ENCODE data around the gene ZNF611.
A peak's percentile ranks its signal among the peaks of the same experiment; 100 is the strongest.
"Not testable (repeated sequence)": the region's sequence is repeated elsewhere in the genome, so short reads cannot be mapped to it uniquely, and the experiment has no call there.

ZNF611 gene

GRCh38 chr19:52694921-52695320, 39.9 kb downstream of the ZNF611 start:
- Histone ChIP-seq H3K36me3 (no peaks in the 10 kb centered on the region), H3K9me3 (peaks cover 23% of the 10 kb centered on the region), H4K20me1 (no peaks in the 10 kb centered on the region), H3K27ac (no peak overlapping the region), H3K9ac (no peak overlapping the region), H3K27me3 (no peaks in the 10 kb centered on the region), H3K4me2 (no peak overlapping the region), H3K4me1 (peaks cover 12% of the 10 kb centered on the region), H3K4me3 (no peak overlapping the region)
- TF ChIP-seq Cebpa-rat (IDR thresholded peaks at IDR 0.05): no peak

- not testable (repeated sequence) for H4K20me1 ChIP-seq, H3K36me3 ChIP-seq, H3K9ac ChIP-seq, H3K27me3 ChIP-seq, H3K4me2 ChIP-seq, H3K4me3 ChIP-seq, H3K27ac ChIP-seq
- peaks cover 12% of the 10 kb centered on the region for H3K4me1 ChIP-seq
- H3K9me3 ChIP-seq: peaks cover 23% of the 10 kb centered on the region
These were observed 40.6 kb downstream of the ZNF611 start for GRCh38 chr19:52694281-52694680.

- Histone ChIP-seq H3K9ac (no peak overlapping the region), H3K4me2 (no peak overlapping the region)
- TF ChIP-seq Cebpa-rat (IDR thresholded peaks at IDR 0.05): no peak
These were observed 42.3 kb downstream of the ZNF611 start for GRCh38 chr19:52692431-52693008.

GRCh38 chr19:52691737-52692136, 43.1 kb downstream of the ZNF611 start:
- H3K27ac ChIP-seq: no peak overlapping the region
- peak overlapping the region; percentile 98 for H3K4me2 ChIP-seq
- peaks cover 6% of the 10 kb centered on the region; the same call in 1 of the 2 replicates for H3K36me3 ChIP-seq
- no peaks in the 10 kb centered on the region for H4K20me1 ChIP-seq
- H3K9ac ChIP-seq: no peak overlapping the region
- peaks cover 23% of the 10 kb centered on the region for H3K9me3 ChIP-seq
- no peak for TF ChIP-seq Cebpa-rat (IDR thresholded peaks at IDR 0.05)
- no peaks in the 10 kb centered on the region for H3K27me3 ChIP-seq
- H3K4me1 ChIP-seq: peaks cover 25% of the 10 kb centered on the region
- no peak overlapping the region for H3K4me3 ChIP-seq

More at GRCh38 chr19:52692431-52693008, 42.3 kb downstream of the ZNF611 start:
- H3K27ac ChIP-seq: no peak overlapping the region
- peaks cover 23% of the 10 kb centered on the region for H3K9me3 ChIP-seq
- peaks cover 6% of the 10 kb centered on the region; the same call in 1 of the 2 replicates for H3K36me3 ChIP-seq
- peaks cover 25% of the 10 kb centered on the region for H3K4me1 ChIP-seq
- no peak overlapping the region for H3K4me3 ChIP-seq
- no peaks in the 10 kb centered on the region for H3K27me3 ChIP-seq
- no peaks in the 10 kb centered on the region for H4K20me1 ChIP-seq

GRCh38 chr19:52691215-52691610, 43.6 kb downstream of the ZNF611 start:
- peaks cover 25% of the 10 kb centered on the region for H3K4me1 ChIP-seq
- H3K4me3 ChIP-seq: peak overlapping the region; percentile 76
- H3K9me3 ChIP-seq: peaks cover 23% of the 10 kb centered on the region
- no peaks in the 10 kb centered on the region for H3K27me3 ChIP-seq
- H3K36me3 ChIP-seq: peaks cover 6% of the 10 kb centered on the region; the same call in 1 of the 2 replicates
- TF ChIP-seq Cebpa-rat (IDR thresholded peaks at IDR 0.05): no peak
- peak overlapping the region; percentile 89 for H3K9ac ChIP-seq
- H4K20me1 ChIP-seq: no peaks in the 10 kb centered on the region
- peak overlapping the region; percentile 98 for H3K4me2 ChIP-seq
- peak overlapping the region; percentile 82 for H3K27ac ChIP-seq

- Histone ChIP-seq H3K9me3 (peaks cover 23% of the 10 kb centered on the region), H3K27ac (peak overlapping the region; percentile 91), H3K4me1 (peaks cover 25% of the 10 kb centered on the region), H3K4me2 (peak overlapping the region; percentile 98), H4K20me1 (no peaks in the 10 kb centered on the region), H3K36me3 (peaks cover 8% of the 10 kb centered on the region), H3K27me3 (no peaks in the 10 kb centered on the region), H3K9ac (peak overlapping the region; percentile 89), H3K4me3 (peak overlapping the region; percentile 76)
- TF ChIP-seq Cebpa-rat (IDR thresholded peaks at IDR 0.05): no peak
These were observed 44.3 kb downstream of the ZNF611 start for GRCh38 chr19:52690369-52691214.

- peaks cover 19% of the 10 kb centered on the region; the same call in 1 of the 2 replicates for H3K9me3 ChIP-seq
- H3K36me3 ChIP-seq: peaks cover 15% of the 10 kb centered on the region
- peak overlapping the region; percentile 91 for H3K27ac ChIP-seq
- H3K9ac ChIP-seq: peak overlapping the region; percentile 89
- H4K20me1 ChIP-seq: no peaks in the 10 kb centered on the region
- TF ChIP-seq Cebpa-rat (IDR thresholded peaks at IDR 0.05): no peak
- H3K4me1 ChIP-seq: peaks cover 25% of the 10 kb centered on the region
- H3K4me3 ChIP-seq: peak overlapping the region; percentile 76
- H3K27me3 ChIP-seq: no peaks in the 10 kb centered on the region
- peak overlapping the region; percentile 98 for H3K4me2 ChIP-seq
These were observed 44.9 kb downstream of the ZNF611 start for GRCh38 chr19:52689843-52690368.

- not testable (repeated sequence) for H4K20me1 ChIP-seq, H3K27me3 ChIP-seq
- Histone ChIP-seq H3K9me3 (peaks cover 17% of the 10 kb centered on the region; the same call in 1 of the 2 replicates), H3K4me3 (peak overlapping the region; percentile 76), H3K4me1 (peaks cover 25% of the 10 kb centered on the region), H3K9ac (peak overlapping the region; percentile 89), H3K4me2 (peak overlapping the region; percentile 98), H3K36me3 (peaks cover 23% of the 10 kb centered on the region), H3K27ac (peak overlapping the region; percentile 91)
These were observed 45.7 kb downstream of the ZNF611 start for GRCh38 chr19:52688925-52689796.

- no peaks in the 10 kb centered on the region for H3K27me3 ChIP-seq
- peaks cover 31% of the 10 kb centered on the region for H3K36me3 ChIP-seq
- H3K27ac ChIP-seq: no peak overlapping the region
- peaks cover 17% of the 10 kb centered on the region for H3K9me3 ChIP-seq
- peak overlapping the region; percentile 98 for H3K4me2 ChIP-seq
- TF ChIP-seq Cebpa-rat (IDR thresholded peaks at IDR 0.05): no peak
- H3K4me1 ChIP-seq: peaks cover 25% of the 10 kb centered on the region
- H3K4me3 ChIP-seq: no peak overlapping the region; the same call in 1 of the 2 replicates
- H3K9ac ChIP-seq: no peak overlapping the region
- no peaks in the 10 kb centered on the region for H4K20me1 ChIP-seq
These were observed 46.5 kb downstream of the ZNF611 start for GRCh38 chr19:52688335-52688734.
